HG03354 (cell line): ENCODE measurements around the gene IKZF3.
"Not testable (repeated sequence)": the region's sequence is repeated elsewhere in the genome, so short reads cannot be mapped to it uniquely, and the experiment has no call there.

Experiments used
- ATAC-seq: cut with Tn5 transposase; IDR thresholded peaks from one replicate; pipeline ENCODE4 v1.9.1; 2021; ENCODE audit warnings: mild to moderate bottlenecking; ENCODE audit not compliant: unreplicated experiment, poor library complexity, severe bottlenecking

IKZF3 gene

GRCh38 chr17:39863244-39863917, 731 bp downstream of the IKZF3 start:
- no peak for ATAC-seq

GRCh38 chr17:39861235-39861634, 2.9 kb downstream of the IKZF3 start:
- no peak for ATAC-seq

- ATAC-seq, result not testable (repeated sequence)
Measured at GRCh38 chr17:39855911-39856649, 8.0 kb downstream of the IKZF3 start.

- ATAC-seq, result no peak
Measured at GRCh38 chr17:39854909-39855308, 9.2 kb downstream of the IKZF3 start.

GRCh38 chr17:39852239-39852638, 11.9 kb downstream of the IKZF3 start:
- ATAC-seq, result no peak

GRCh38 chr17:39850186-39850585, 13.9 kb downstream of the IKZF3 start:
- ATAC-seq, result not testable (repeated sequence)

GRCh38 chr17:39848600-39848999, 15.5 kb downstream of the IKZF3 start:
- ATAC-seq, result no peak

- ATAC-seq, result no peak
Measured at GRCh38 chr17:39846205-39846604, 17.9 kb downstream of the IKZF3 start.

GRCh38 chr17:39845052-39845846, 18.9 kb downstream of the IKZF3 start:
- no peak for ATAC-seq

- no peak for ATAC-seq
Measured at GRCh38 chr17:39841134-39841683, 22.9 kb downstream of the IKZF3 start.

GRCh38 chr17:39838784-39839183, 25.3 kb downstream of the IKZF3 start:
- no peak for ATAC-seq

GRCh38 chr17:39838057-39838456, 26.1 kb downstream of the IKZF3 start:
- ATAC-seq, result no peak

GRCh38 chr17:39836117-39836516, 28.0 kb downstream of the IKZF3 start:
- no peak for ATAC-seq

GRCh38 chr17:39835038-39835786, 28.9 kb downstream of the IKZF3 start:
- no peak for ATAC-seq

- ATAC-seq, result no peak
Measured at GRCh38 chr17:39834017-39834416, 30.1 kb downstream of the IKZF3 start.

- no peak for ATAC-seq
Measured at GRCh38 chr17:39831588-39831987, 32.5 kb downstream of the IKZF3 start.

GRCh38 chr17:39828443-39828842, 35.7 kb downstream of the IKZF3 start:
- ATAC-seq, result no peak

- ATAC-seq, result no peak
Measured at GRCh38 chr17:39826334-39826733, 37.8 kb downstream of the IKZF3 start.

GRCh38 chr17:39823407-39824054, 40.6 kb downstream of the IKZF3 start:
- no peak for ATAC-seq
